Skin epidermis (tissue), 12 donors: Measurements from ENCODE around the gene SLCO2A1.

Experiments used
- H3K27ac ChIP-seq, 21 experiments: fragments of 200-600 bp; sonication (generic) in 11 of 21; one replicate each; pipeline ENCODE4 v1.5.0; 2020; ENCODE audit warnings: mild to moderate bottlenecking in 3 of 21, inconsistent platforms in 2 of 21, moderate library complexity in 2 of 21
- H3K4me3 ChIP-seq, 7 experiments: fragments of 200-600 bp; sonication (generic) in 2 of 7; one replicate each; pipeline ENCODE4 v1.5.0; 2020; ENCODE audit warnings: inconsistent platforms in 2 of 7, mild to moderate bottlenecking in 2 of 7, moderate library complexity in 1 of 7

SLCO2A1 gene

DNA sequence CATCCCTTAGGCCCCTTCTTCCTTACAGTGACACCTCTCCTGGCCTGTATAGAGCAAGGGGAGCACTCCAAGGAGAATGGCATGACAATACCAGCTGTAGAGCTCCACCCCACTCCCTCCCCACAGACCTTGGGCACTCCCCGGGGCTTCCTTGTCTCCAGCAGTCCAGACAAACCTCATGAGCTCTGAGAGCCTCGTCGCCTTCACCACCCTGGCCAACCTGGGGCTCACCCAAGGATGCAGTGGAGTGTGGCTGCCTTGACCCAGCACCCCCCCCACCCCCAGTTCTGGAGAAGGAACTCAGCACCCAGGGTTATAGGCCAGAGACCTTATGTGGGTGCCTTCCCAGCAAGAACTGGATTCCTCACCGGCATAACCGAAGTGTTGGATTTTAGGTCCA lies 7.4 kb upstream of the SLCO2A1 start:
- Histone ChIP-seq H3K4me3 (no peak overlapping the region), H3K27ac (no peak overlapping the region)

DNA sequence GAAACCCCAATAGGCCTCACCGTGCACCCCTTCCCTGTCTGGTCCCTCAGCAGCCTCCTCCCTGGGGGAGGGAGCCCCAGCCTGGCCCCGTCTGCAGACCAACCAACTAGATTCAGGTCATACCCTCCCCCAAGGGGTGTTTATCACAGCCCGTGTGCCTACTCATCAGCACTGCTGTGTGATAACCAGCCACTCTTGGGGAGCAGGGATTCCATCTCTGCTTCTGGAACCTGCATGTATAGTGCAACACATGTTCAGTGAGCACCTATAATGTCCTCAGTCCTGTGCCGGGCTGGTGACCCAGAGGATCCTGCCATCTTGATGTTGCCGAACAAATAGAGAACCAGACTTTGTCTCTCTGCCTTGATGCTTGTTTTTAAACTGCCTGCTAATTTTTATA lies 6.6 kb upstream of the SLCO2A1 start:
- H3K27ac ChIP-seq: no peak overlapping the region
- no peak overlapping the region for H3K4me3 ChIP-seq

DNA sequence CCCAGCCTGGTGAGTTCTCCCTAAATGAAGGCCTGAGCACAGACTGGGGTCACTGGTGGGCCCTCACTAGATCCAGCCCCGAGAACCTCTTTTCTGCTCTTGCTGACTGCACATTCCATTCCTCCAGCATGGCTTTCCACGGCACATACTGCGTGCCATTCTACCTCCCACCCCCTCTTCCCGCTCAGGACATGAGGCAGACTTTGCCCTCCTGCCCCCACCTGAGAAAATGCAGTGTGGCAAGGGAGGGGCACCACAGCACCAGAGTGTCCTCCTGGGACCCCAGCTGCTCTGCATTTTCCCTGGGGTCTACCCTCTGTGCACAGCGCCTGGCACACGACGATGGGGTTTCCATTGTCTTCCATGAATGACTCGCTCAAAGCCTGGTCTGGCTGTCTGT lies 6.1 kb upstream of the SLCO2A1 start:
- Histone ChIP-seq H3K4me3 (no peak overlapping the region), H3K27ac (no peak overlapping the region)

DNA sequence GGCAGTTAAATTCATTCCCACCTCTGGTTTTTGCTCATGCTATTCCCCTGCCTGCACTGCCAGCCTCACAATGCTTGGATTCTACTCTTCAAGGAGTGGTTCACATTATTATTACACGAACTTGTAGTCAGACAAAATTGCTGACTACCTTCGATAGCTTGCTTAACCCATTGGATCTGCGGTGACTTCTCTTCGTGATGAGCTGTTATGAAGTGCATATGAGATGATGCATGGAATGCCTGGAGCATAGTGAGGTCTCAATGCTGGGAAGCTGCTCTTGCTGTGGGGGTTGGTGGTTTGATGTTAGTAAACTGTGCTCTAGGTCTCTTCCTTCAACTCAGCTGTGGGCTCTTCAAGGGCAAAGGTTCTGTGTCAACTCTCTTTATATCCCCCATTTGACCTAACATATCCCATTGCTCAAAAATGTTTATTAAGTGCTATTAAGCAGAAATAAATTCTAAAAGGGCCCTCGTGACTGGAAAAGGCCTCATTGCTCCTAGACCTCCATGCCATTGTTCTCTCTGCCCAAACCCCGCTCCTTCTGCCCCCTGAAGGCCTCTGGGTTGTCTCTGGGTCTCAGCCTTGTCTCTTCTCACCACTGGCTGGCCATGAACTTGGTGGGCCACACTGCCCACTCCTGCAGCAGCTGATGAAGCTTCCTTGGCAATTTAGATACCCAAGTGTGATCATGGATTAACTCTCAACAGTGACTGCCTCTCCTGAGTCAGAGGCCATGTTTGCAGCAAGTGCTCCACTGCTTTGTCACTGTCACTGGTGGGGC lies 4.5 kb upstream of the SLCO2A1 start:
- Histone ChIP-seq H3K27ac (peak overlapping the region in 3 of 21 experiments; percentile 2 to 75 (median 23)), H3K4me3 (no peak overlapping the region)

DNA sequence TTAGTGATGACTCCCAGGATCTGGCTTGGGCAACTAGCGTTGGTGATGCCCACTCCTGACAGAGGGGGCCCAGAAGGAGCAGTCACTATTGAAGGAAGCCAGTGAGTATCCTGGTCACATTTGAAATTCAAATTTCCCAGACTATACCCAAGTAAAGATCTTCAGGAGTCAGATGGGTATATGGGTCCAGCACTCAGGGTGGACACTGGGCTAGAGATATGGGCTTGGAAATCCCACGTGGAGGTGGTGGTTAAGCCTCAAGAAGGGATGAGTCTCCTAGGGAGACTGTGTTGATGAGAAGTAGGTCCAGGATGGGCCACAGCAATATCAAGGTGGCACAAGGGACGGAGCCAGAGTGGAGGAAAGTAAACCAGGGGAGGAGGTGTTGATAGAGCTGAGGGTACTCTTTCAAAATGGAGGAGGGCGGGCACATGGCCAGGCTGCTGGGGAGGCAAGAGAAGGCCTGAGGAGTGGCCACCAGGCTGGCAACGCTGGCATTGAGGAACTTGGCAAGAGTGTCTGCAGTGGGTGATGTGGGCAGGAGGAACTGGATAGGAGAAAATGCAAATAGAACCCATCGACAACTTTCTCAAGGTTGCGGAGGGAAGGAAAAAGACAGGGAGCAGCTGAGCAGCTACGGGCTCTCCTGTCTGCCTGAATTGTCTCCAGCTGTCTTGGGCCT lies 3.7 kb upstream of the SLCO2A1 start:
- Histone ChIP-seq H3K27ac (peak overlapping the region in 2 of 21 experiments; percentile 31 to 75), H3K4me3 (no peak overlapping the region)

DNA sequence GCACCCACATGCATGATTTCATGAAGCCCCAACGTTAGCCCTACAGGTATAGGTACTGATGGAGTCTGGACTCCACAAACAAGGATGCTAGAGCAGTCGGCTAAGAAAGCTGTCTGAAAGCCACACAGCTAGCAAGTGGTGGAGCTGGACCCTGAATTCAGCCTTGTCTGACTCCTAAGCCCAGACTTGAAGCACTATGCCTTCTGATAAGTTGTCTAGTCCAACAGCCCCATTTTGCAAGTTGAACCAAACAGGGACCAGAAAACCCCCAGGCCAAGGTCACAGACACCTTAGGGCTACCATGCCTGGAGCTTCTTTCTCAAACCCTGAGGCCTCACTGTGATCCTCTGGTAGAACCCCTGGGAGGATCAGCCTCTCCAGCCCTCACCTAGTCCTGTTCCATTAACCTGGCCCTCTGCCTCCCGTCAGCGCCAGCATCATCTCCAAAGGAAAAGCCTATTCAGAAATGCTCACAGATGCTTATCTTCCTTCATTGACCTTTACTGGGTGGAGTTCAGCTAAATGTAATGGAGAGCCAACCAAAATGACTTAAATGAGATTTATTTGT lies 1.7 kb upstream of the SLCO2A1 start:
- Histone ChIP-seq H3K4me3 (no peak overlapping the region), H3K27ac (no peak overlapping the region)

DNA sequence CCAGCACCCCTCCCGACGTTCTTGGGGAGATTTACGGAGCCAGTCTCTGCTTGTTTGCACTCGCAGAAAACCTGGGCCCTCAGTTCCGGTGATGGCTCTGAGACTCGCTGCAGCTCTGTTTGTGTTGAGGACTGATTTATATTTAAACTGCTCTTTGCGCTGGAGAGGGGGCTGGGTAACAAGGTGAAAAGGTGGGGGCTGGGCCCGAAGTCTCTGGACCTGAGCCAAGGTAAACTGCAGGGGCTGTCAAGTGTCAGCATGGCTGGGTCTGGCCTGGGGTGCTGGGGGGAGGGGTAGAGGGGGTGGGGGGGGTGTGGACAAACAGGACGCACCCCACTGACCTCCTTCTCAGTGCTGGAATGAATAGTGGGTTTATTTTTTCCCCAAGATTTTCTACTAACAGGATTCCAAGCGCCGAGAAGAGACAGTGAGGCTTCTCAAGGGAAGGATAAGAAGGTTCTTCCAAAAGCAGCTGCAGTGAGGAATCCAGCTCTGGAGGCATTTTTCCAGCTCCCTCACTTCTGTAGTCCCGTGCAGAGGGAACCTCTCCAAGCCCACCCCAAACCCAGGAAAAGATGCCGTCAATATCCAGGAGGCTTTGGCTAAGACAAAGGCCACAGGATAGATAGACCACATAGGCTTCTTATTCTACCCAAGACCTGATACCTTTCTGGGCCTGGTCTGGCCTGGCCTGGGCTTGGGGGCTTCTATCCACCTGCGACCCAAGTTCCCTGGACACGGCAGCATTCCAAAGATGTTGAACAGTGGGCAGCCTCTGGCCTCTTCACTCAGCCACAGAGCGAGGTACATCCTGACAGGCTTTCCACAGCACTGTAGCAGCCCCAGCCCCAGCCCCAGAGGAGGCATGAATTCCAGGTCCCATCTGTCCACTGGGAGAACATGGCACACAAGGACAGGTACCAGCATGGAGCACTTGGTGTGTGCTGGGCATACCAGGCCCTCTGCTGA lies 938 bp upstream of the SLCO2A1 start:
- Histone ChIP-seq H3K27ac (peak overlapping the region in 6 of 21 experiments; percentile 8 to 63 (median 47)), H3K4me3 (peak overlapping the region; percentile 35 to 67 (median 48))

DNA sequence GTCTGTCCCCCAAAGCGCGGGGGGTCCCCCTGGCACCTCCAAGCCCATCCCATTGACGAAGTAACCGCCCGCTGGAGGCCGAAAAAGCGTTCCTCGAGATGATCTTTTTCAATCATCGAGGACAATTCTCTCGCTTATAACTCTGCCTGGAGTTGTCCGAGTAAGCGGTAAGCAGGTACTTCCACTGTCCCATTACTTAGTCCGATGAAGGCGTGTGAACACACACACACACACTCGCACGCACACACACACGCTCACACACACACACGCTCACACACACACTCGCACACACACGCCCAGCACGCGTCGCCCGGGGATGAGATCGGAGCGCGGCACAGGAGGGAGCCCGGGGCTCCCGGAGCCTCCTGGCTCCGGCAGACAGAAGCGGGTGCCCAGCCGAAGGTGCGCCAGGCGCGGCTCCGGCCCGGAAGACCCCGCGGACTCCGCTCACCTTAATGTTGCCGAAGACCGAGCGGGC lies 430 bp downstream of the SLCO2A1 start:
- peak overlapping the region in 15 of 21 experiments; percentile 14 to 74 (median 58) for H3K27ac ChIP-seq

DNA sequence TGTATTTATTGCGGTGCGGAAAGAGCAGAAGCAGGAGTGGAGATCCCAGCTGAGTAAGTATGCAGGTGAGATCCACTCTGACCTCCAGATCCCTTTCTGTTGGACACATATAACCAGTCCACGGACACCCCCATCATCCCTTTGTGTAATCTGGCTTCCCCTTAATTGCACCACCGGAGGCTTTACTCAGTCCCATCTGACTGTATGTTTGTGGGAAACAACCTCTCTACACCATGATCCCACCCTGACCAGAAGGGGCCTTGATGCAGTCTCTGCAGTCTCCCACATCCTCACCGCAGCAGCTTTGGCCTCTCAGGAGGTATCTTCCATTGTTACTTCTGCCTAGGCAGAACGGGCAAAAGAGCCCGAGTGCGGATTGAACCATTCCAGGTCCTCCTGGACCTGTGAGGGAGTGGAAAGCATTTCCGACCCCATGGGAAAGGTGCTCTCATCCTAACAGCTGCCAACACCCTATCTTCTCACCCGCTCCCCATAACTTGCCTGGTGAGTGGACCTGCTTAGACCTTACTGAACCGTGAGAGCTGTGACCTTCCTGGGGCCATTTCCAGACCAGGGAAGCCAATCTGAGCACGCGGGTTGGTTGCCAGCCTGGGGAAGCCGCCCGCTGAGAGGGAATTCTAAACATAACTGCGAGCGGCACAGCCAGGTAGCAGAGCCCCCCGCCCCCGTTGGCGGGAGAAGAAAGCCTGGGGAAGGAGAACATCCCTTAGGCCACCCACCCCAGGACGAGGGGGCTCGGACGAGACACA lies 1.1 kb downstream of the SLCO2A1 start:
- peak overlapping the region in 9 of 21 experiments; percentile 22 to 74 (median 63) for H3K27ac ChIP-seq
- H3K4me3 ChIP-seq: peak overlapping the region; percentile 35 to 67 (median 48)

More for the DNA sequence above, 430 bp downstream of the SLCO2A1 start:
- H3K4me3 ChIP-seq: peak overlapping the region; percentile 35 to 67 (median 48)

DNA sequence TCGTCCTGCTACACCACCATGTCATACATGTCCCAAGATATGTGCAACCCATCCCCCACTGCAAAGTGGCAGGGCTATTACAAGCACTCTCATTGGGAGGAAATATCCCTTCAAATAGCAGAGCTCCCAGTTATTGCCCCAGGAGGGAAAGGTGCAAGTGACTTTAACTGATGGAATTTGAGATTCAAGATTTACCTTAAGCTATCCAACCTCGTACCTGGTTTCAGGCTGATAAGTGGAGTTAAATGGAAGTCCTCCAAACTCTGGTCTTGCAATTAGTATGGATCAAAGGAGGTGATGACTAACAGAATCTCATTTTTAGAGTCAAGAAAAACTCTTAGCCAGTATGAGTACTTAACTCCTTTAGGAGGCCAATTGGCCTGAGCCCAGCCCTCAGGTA lies 2.1 kb downstream of the SLCO2A1 start:
- peak overlapping the region in 1 of 7 experiments; percentile 48 for H3K4me3 ChIP-seq
- no peak overlapping the region for H3K27ac ChIP-seq

DNA sequence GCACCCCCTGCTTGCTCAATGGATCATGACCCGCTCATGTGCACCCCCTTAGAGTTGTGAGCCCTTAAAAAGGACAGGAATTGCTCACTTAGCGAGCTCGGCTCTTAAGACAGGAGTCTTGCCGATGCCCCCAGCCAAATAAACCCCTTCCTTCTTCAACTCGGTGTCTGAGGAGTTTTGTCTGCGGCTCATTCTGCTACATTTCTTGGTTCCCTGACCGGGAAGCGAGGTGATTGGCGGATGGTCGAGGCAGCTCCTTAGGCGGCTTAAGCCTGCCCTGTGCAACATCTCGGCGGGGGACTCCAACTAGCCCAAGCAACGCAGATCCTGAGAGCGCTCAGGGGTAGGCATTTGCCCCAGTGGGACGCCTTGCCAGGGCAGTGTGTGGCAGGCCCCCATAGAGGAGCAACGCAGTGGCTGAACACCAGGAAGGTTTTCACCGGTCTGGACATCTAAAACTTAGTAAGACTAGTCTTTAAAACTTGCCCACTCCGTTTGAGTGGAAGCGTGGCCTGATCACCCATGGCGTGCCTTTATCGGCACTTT lies 9.5 kb downstream of the SLCO2A1 start:
- H3K4me3 ChIP-seq: peak overlapping the region in 1 of 7 experiments; percentile 6

DNA sequence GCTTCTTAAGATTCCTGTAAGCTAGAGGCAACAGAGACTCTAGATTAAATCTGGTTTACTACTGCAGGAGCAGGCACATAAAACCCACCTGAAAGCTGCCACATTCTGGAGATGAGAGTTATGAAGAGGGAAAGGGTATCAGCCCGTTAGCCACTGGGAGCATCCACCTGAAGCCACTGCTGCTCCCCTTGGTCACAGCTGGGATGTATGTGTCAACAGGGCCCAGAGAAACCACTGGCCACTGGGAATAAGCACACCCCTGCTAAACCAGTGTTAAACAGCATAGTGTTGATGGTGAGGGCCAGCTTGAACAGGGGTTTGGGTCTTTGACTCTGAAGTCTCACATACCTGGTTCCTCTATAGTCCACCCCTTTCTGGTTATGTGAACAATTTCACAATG lies 10.9 kb downstream of the SLCO2A1 start:
- H3K4me3 ChIP-seq: no peak overlapping the region
- H3K27ac ChIP-seq: no peak overlapping the region

More for the DNA sequence above, 9.5 kb downstream of the SLCO2A1 start:
- peak overlapping the region in 1 of 21 experiments; percentile 33 for H3K27ac ChIP-seq

DNA sequence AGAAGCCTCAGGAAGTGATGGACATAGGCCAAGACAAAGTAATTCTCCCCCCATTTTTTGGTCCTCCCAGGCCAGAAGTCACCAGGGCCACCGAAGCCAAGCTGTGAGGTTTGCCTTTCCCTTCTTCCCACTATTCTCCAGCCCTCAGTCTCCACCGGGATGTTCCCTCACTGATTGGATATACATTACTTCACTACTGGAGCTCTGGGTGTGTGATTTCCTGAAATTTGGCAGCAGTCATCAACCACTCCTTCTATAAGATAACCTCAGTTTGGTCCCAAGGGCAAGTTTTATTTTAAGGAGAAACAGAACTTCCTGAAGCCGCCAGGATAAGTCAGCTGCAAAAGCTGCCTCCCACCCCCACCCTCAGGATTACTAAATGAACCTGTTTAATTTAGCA lies 11.3 kb downstream of the SLCO2A1 start:
- no peak overlapping the region for H3K27ac ChIP-seq
- no peak overlapping the region for H3K4me3 ChIP-seq

DNA sequence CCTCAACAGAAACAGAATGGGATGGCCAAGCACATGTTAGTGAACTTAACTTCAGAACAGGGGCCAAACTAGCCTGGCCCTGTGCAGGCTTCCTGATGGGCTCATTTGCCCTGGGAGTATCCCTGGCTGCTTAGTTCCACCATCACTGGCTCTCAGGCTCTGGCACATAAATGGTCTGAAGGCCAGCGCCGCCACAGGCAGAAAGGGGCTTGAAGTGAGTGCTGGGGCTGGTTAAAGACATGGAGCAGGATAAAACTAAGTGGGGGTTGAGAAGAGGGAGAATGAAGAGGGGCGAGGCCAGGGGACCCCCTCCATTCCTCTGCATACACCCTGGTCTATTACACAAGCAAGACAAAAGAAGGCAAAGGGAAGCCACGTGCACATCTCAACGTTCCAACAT lies 12.2 kb downstream of the SLCO2A1 start:
- no peak overlapping the region for H3K4me3 ChIP-seq
- no peak overlapping the region for H3K27ac ChIP-seq

DNA sequence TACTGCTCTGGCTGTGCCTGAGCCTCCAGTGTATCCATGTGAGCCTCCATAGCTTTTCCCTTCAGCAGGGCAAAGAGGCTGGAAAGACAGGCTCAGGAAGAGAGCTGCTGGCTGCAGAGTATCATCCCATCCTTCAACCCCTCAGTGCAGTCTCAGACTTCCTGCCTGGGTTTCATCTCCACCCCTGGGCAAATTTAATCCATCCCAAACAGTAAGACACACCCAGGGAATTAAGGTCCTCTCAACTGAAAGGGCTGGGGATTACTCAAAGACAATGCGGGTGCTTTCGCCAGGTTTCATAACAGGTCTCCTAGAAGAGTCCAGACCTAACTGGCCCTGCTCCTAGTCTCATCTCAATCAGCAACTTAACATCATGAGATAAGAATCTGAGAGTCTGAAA lies 15.5 kb downstream of the SLCO2A1 start:
- no peak overlapping the region for H3K27ac ChIP-seq
- H3K4me3 ChIP-seq: no peak overlapping the region

DNA sequence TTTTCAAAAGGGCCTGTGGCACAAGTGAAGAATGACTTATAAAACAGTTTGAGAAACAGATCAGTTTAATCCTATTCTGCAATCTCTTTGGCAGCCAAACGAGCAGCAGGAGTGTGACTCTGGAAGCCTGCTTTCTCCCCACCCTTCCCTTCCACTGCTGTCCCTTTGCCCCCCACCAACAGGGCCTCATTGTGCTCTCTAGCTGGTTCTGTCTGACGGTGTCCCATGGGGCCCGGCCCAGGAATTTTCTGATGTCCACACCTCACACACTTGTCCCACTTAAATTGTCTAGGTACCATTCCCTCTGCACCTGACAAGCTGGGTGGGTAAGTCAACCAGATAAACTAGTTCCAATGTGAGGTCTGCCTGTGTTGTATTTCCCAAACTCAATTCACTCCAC lies 16.4 kb downstream of the SLCO2A1 start:
- H3K27ac ChIP-seq: no peak overlapping the region
- no peak overlapping the region for H3K4me3 ChIP-seq

DNA sequence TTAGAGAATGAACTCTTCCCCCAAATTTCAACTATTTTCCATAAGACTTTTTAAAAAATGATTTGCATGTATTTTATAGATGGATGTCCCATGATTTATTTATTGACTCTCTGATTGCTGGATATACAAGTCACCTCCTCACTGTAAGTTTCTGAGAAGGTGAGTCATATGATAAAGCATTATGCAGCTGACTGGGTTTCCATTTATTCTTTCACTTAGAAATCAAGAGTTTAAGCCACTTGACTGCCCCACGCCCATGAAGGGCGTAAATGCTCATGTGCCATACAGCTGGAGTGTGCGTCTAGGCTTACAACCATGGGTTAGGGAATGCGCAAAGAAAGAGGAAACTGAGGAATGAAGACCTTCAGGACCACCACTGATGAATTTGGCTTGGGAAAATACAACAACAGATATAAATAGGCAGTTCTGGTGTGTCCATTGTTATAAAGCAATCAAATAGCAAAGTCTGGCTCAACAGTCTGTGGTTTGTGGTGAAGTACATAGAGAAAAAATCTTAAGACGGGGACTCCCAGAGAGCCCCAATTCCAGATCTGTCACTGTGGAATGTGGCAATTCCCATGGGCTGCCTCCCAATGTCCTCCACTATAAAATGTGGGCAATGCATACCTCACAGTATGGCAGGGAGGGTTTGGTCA lies 20.3 kb downstream of the SLCO2A1 start:
- H3K4me3 ChIP-seq: no peak overlapping the region
- H3K27ac ChIP-seq: no peak overlapping the region

DNA sequence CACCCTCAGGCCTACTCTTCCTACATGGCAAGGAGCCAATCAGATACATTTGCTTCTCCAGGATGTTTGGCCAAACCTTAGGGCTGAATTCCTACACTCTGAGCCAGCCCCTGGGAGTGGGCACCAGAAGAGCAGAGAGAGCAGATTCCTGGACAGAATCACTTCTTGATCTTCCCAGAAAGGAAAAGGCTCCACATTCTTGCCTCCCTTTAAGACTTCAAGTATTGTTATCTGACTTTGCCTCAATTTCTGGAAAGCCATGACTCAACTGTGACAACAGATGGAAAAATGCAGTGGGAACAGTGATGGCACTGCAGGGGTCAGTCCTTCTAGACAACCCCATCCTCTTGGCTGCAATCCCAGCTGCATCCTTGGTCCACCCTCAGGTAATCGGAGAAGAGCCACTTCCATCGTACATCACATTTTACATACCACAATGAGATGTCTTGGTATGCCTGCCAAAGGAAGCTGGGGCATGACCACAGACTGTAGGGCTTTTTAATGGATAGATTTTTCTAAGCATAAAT lies 21.0 kb downstream of the SLCO2A1 start:
- no peak overlapping the region for H3K27ac ChIP-seq
- H3K4me3 ChIP-seq: no peak overlapping the region
